ENCODE measurements around the gene SP6.

DNA sequence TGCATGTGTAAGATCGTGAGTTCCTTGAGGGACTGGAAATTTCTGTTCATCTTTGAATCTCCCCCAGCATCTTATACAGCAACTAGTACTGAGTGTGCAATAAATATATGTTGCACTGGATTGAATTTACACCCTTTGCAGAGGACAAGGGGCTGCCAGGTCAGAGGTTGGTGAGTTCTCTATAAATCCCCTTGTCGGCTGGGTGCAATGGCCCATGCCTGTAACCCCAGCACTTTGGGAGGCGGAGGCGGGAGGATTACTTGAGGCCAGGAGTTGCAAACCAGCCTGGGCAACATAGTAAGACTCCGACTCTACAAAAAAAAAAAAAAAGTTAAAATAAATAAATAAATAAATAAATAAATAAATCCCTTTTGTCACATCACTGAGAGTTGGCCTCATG is 9.4 kb upstream of the SP6 start:
- TF ChIP-seq, protein P1, sequence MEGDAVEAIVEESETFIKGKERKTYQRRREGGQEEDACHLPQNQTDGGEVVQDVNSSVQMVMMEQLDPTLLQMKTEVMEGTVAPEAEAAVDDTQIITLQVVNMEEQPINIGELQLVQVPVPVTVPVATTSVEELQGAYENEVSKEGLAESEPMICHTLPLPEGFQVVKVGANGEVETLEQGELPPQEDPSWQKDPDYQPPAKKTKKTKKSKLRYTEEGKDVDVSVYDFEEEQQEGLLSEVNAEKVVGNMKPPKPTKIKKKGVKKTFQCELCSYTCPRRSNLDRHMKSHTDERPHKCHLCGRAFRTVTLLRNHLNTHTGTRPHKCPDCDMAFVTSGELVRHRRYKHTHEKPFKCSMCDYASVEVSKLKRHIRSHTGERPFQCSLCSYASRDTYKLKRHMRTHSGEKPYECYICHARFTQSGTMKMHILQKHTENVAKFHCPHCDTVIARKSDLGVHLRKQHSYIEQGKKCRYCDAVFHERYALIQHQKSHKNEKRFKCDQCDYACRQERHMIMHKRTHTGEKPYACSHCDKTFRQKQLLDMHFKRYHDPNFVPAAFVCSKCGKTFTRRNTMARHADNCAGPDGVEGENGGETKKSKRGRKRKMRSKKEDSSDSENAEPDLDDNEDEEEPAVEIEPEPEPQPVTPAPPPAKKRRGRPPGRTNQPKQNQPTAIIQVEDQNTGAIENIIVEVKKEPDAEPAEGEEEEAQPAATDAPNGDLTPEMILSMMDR (conservative IDR thresholded peaks at IDR 0.05; ENCODE audit: low read depth, low read length) = no peak
- TF ChIP-seq BHLHE40 (IDR thresholded peaks at IDR 0.05; ENCODE audit: low read depth, low read length) = no peak
- TF ChIP-seq POLR2A (IDR thresholded peaks at IDR 0.05; ENCODE audit: low read depth, low read length) = no peak
